WTC11 (cell line): ENCODE results near the gene ERBB2. TPM values are rescaled to one million over a fixed set of nuclear protein-coding genes. Genes with fewer than 3 reads are reported as not detected.

ENCODE experiments used
- ATAC-seq: fragments of 200-7000 bp; cut with Tn5 transposase; 2 replicates; pipeline ENCODE4 v1.10.0; 2021; ENCODE audit warnings: mild to moderate bottlenecking, moderate library complexity
- CTCF ChIA-PET: fragments of 300-600 bp; sonication (Branson Sonifier 250); formaldehyde crosslinking; loops from one replicate; lab custom pipeline; 2021; ENCODE audit warnings: antibody characterized with exemption; lab: Charles Lee
- POLR2A ChIA-PET: fragments of 350-600 bp; sonication (Branson Sonifier 250); formaldehyde crosslinking; loops from one replicate; lab custom pipeline; 2021; ENCODE audit warnings: antibody characterized with exemption; lab: Charles Lee
- DNase-seq: peaks from one replicate; pipeline ENCODE4 v3.0.0; 2021; ENCODE audit warnings: low spot score
- H3K27ac Mint-ChIP-seq: 2 replicates; pipeline ENCODE4 v1.8.0; 2021; ENCODE audit warnings: mixed read lengths
- H3K27me3 Mint-ChIP-seq: 2 replicates; pipeline ENCODE4 v1.8.0; 2021; ENCODE audit warnings: low read depth, mild to moderate bottlenecking, moderate library complexity, mixed read lengths
- H3K36me3 Mint-ChIP-seq: 2 replicates; pipeline ENCODE4 v1.8.0; 2021; ENCODE audit warnings: mixed read lengths
- H3K4me1 Mint-ChIP-seq: 2 replicates; pipeline ENCODE4 v1.8.0; 2022; ENCODE audit warnings: mixed read lengths
- H3K4me3 Mint-ChIP-seq: 2 replicates; pipeline ENCODE4 v1.8.0; 2021; ENCODE audit warnings: mild to moderate bottlenecking, moderate library complexity, mixed read lengths
- H3K9me3 Mint-ChIP-seq: 2 replicates; pipeline ENCODE4 v1.8.0; 2021; ENCODE audit warnings: mixed read lengths
- ATF1 ChIP-seq: sonication (generic); formaldehyde crosslinking; IDR thresholded peaks from 2 replicates; pipeline ENCODE4 v1.8.1; 2023; ENCODE audit warnings: mild to moderate bottlenecking, moderate library complexity, missing genetic modification reagents
- ATF3 ChIP-seq: sonication (generic); formaldehyde crosslinking; conservative IDR thresholded peaks from 2 replicates; pipeline ENCODE4 v1.8.1; 2022; ENCODE audit warnings: mild to moderate bottlenecking, missing genetic modification reagents
- ATF6 ChIP-seq: sonication (generic); formaldehyde crosslinking; IDR thresholded peaks from 2 replicates; pipeline ENCODE4 v1.8.1; 2023; ENCODE audit warnings: mild to moderate bottlenecking, missing genetic modification reagents
- CBFB ChIP-seq: sonication (generic); formaldehyde crosslinking; IDR thresholded peaks from 2 replicates; pipeline ENCODE4 v1.8.1; 2022; ENCODE audit warnings: mild to moderate bottlenecking, low read depth, missing genetic modification reagents
- CREM ChIP-seq: sonication (generic); formaldehyde crosslinking; IDR thresholded peaks from 2 replicates; pipeline ENCODE4 v1.8.1; 2022; ENCODE audit warnings: mild to moderate bottlenecking, missing genetic modification reagents, moderate library complexity
- EMX1 ChIP-seq: fragments of 250-450 bp; sonication (Bioruptor Pico); IDR thresholded peaks from 2 replicates; pipeline ENCODE4 v1.8.0; 2021; ENCODE audit warnings: mild to moderate bottlenecking
- ESRRA ChIP-seq: sonication (generic); formaldehyde crosslinking; IDR thresholded peaks from 2 replicates; pipeline ENCODE4 v1.8.1; 2022; ENCODE audit warnings: mild to moderate bottlenecking, missing genetic modification reagents, borderline replicate concordance
- ETV6 ChIP-seq: sonication (generic); formaldehyde crosslinking; IDR thresholded peaks from 2 replicates; pipeline ENCODE4 v1.8.1; 2022; ENCODE audit warnings: mild to moderate bottlenecking, missing genetic modification reagents
- IRF1 ChIP-seq: sonication (generic); formaldehyde crosslinking; IDR thresholded peaks from 2 replicates; pipeline ENCODE4 v1.8.0; 2023; ENCODE audit warnings: missing genetic modification reagents
- KAT7 ChIP-seq: sonication (generic); formaldehyde crosslinking; IDR thresholded peaks from 2 replicates; pipeline ENCODE4 v1.8.1; 2023; ENCODE audit warnings: missing genetic modification reagents, mild to moderate bottlenecking, borderline replicate concordance
- NFATC4 ChIP-seq: fragments of 250-450 bp; sonication (Bioruptor Pico); IDR thresholded peaks from 2 replicates; pipeline ENCODE4 v1.9.0; 2021; ENCODE audit warnings: mild to moderate bottlenecking
- NFE2L1 ChIP-seq: sonication (generic); formaldehyde crosslinking; IDR thresholded peaks from 2 replicates; pipeline ENCODE4 v1.8.1; 2023; ENCODE audit warnings: missing genetic modification reagents
- NR3C1 ChIP-seq: sonication (generic); formaldehyde crosslinking; conservative IDR thresholded peaks from 2 replicates; pipeline ENCODE4 v1.8.1; 2023; ENCODE audit warnings: low read depth, mild to moderate bottlenecking, missing genetic modification reagents
- PREB ChIP-seq: sonication (generic); formaldehyde crosslinking; IDR thresholded peaks from 2 replicates; pipeline ENCODE4 v1.8.1; 2022; ENCODE audit warnings: mild to moderate bottlenecking, missing genetic modification reagents, moderate library complexity, borderline replicate concordance
- RORB ChIP-seq: fragments of 250-450 bp; sonication (Bioruptor Pico); IDR thresholded peaks from 2 replicates; pipeline ENCODE4 v1.9.0; 2021; ENCODE audit warnings: mild to moderate bottlenecking
- SOX15 ChIP-seq: fragments of 250-450 bp; sonication (Bioruptor Pico); IDR thresholded peaks from 2 replicates; pipeline ENCODE4 v1.9.0; 2021; ENCODE audit warnings: mild to moderate bottlenecking
- TP53 ChIP-seq: sonication (generic); formaldehyde crosslinking; IDR thresholded peaks from 2 replicates; pipeline ENCODE4 v1.8.1; 2023; ENCODE audit warnings: mild to moderate bottlenecking, missing genetic modification reagents
- USF1 ChIP-seq: sonication (generic); formaldehyde crosslinking; IDR thresholded peaks from 2 replicates; pipeline ENCODE4 v1.8.0; 2022; ENCODE audit warnings: mild to moderate bottlenecking, missing genetic modification reagents
- ZBTB43 ChIP-seq: sonication (generic); formaldehyde crosslinking; IDR thresholded peaks from 2 replicates; pipeline ENCODE4 v1.8.1; 2023; ENCODE audit warnings: mild to moderate bottlenecking, missing genetic modification reagents
- ZNF263 ChIP-seq: sonication (generic); formaldehyde crosslinking; IDR thresholded peaks from 2 replicates; pipeline ENCODE4 v1.8.1; 2022; ENCODE audit warnings: low read depth, mild to moderate bottlenecking, moderate library complexity, missing genetic modification reagents
- ZNF317 ChIP-seq: sonication (generic); formaldehyde crosslinking; IDR thresholded peaks from 2 replicates; pipeline ENCODE4 v1.8.1; 2023; ENCODE audit warnings: low read depth, mild to moderate bottlenecking, moderate library complexity, missing genetic modification reagents, borderline replicate concordance
- ZNF416 ChIP-seq: fragments of 250-450 bp; sonication (Bioruptor Pico); IDR thresholded peaks from 2 replicates; pipeline ENCODE4 v1.9.0; 2021; ENCODE audit warnings: mild to moderate bottlenecking, inconsistent platforms
- ZNF425 ChIP-seq: fragments of 250-450 bp; sonication (Bioruptor Pico); conservative IDR thresholded peaks from 2 replicates; pipeline ENCODE4 v1.9.0; 2021; ENCODE audit warnings: mild to moderate bottlenecking
- ZNF512 ChIP-seq: sonication (generic); formaldehyde crosslinking; IDR thresholded peaks from 2 replicates; pipeline ENCODE4 v1.8.1; 2022; ENCODE audit warnings: missing genetic modification reagents, borderline replicate concordance
- total RNA-seq: library from RNA; stranded (reverse); gene quantifications from 3 replicates; pipeline ENCODE4 v1.2.3, GENCODE V29; 2021

Gene ERBB2
- total RNA-seq, 1 experiment from 2014 or later, result 209 TPM

- Mint-ChIP-seq H3K27ac (no peak overlapping the region), H3K9me3 (no peaks in the 10 kb centered on the region), H3K4me1 (no peaks in the 10 kb centered on the region), H3K27me3 (no peaks in the 10 kb centered on the region; the same call in 1 of the 2 replicates), H3K4me3 (no peak overlapping the region), H3K36me3 (no peaks in the 10 kb centered on the region)
- CTCF ChIA-PET, result interaction anchor here (0.9 to 1.5 kb wide), 3 partner anchors 101 to 143 kb away, joined by 3 to 4 read pairs (median 4); no protein-coding TSS in a partner anchor
- ATAC-seq (no peak), DNase-seq (no peak)
- TF ChIP-seq EMX1 (CRISPR knock-in tag), result no peak
- no peak for TF ChIP-seq NFATC4 (CRISPR knock-in tag)
- no peak for TF ChIP-seq SOX15 (CRISPR knock-in tag)
- TF ChIP-seq ZNF512 (CRISPR knock-in tag), result no peak
- TF ChIP-seq TP53 (CRISPR knock-in tag), result no peak
- TF ChIP-seq ATF1 (CRISPR knock-in tag), result no peak
- TF ChIP-seq ZNF263, result no peak
- TF ChIP-seq ATF3 (CRISPR knock-in tag), result no peak
- TF ChIP-seq KAT7, result no peak
- no peak for TF ChIP-seq ATF6
- no peak for TF ChIP-seq PREB (CRISPR knock-in tag)
- no peak for TF ChIP-seq NFE2L1 (CRISPR knock-in tag)
- POLR2A ChIA-PET, result no interaction called here
These were observed 65.3 kb downstream of the ERBB2 start for GRCh38 chr17:39765175-39765574.

- ATAC-seq (no peak), DNase-seq (no peak)
- Mint-ChIP-seq H3K27me3 (no peaks in the 10 kb centered on the region; the same call in 1 of the 2 replicates), H3K27ac (no peak overlapping the region), H3K4me1 (no peaks in the 10 kb centered on the region), H3K4me3 (no peak overlapping the region), H3K36me3 (no peaks in the 10 kb centered on the region), H3K9me3 (no peaks in the 10 kb centered on the region)
- CTCF ChIA-PET, result interaction anchor here (1.2 kb wide), 1 partner anchor 102 kb away, joined by 4 read pairs; no protein-coding TSS in a partner anchor
- POLR2A ChIA-PET, result no interaction called here
- TF ChIP-seq ATF6 (no peak), NR3C1 (CRISPR knock-in tag) (no peak), USF1 (CRISPR knock-in tag) (no peak), ZNF317 (CRISPR knock-in tag) (no peak), RORB (no peak), IRF1 (CRISPR knock-in tag) (no peak), ZNF416 (CRISPR knock-in tag) (no peak), ZBTB43 (no peak), ESRRA (CRISPR knock-in tag) (no peak), ZNF425 (no peak), CREM (CRISPR knock-in tag) (no peak), ETV6 (CRISPR knock-in tag) (no peak), CBFB (CRISPR knock-in tag) (no peak)
These were observed 65.9 kb downstream of the ERBB2 start for GRCh38 chr17:39765766-39766165.
